GM19023 (cell line): ENCODE data around the gene AKT3.

Experiments
- ATAC-seq: cut with Tn5 transposase; IDR thresholded peaks from one replicate; pipeline ENCODE4 v1.9.1; 2021; ENCODE audit warnings: mild to moderate bottlenecking, moderate library complexity; ENCODE audit not compliant: unreplicated experiment

Gene AKT3

GRCh38 chr1:243733670-243734307 is 116.3 kb downstream of the AKT3 start:
- ATAC-seq = no peak

GRCh38 chr1:243732637-243733036 is 117.4 kb downstream of the AKT3 start:
- ATAC-seq = no peak

- ATAC-seq = no peak
Measured at GRCh38 chr1:243731974-243732625, 117.9 kb downstream of the AKT3 start.

GRCh38 chr1:243731301-243731891 is 118.6 kb downstream of the AKT3 start:
- no peak for ATAC-seq

- no peak for ATAC-seq
Measured at GRCh38 chr1:243730487-243731150, 119.4 kb downstream of the AKT3 start.

- ATAC-seq = no peak
Measured at GRCh38 chr1:243729956-243730355, 120.1 kb downstream of the AKT3 start.

GRCh38 chr1:243727503-243728203 is 122.4 kb downstream of the AKT3 start:
- peak; percentile 83 for ATAC-seq

GRCh38 chr1:243726806-243727502 is 123.1 kb downstream of the AKT3 start:
- ATAC-seq = peak; percentile 17

- ATAC-seq = no peak
Measured at GRCh38 chr1:243725846-243726245, 124.2 kb downstream of the AKT3 start.

GRCh38 chr1:243725075-243725474 is 125.0 kb downstream of the AKT3 start:
- no peak for ATAC-seq

GRCh38 chr1:243723458-243724043 is 126.5 kb downstream of the AKT3 start:
- no peak for ATAC-seq

GRCh38 chr1:243723050-243723449 is 127.0 kb downstream of the AKT3 start:
- no peak for ATAC-seq

- no peak for ATAC-seq
Measured at GRCh38 chr1:243719476-243719875, 130.6 kb downstream of the AKT3 start.

GRCh38 chr1:243718893-243719292 is 131.2 kb downstream of the AKT3 start:
- ATAC-seq = no peak

GRCh38 chr1:243718022-243718421 is 132.0 kb downstream of the AKT3 start:
- no peak for ATAC-seq

- ATAC-seq = no peak
Measured at GRCh38 chr1:243716906-243717305, 133.1 kb downstream of the AKT3 start.

- ATAC-seq = no peak
Measured at GRCh38 chr1:243715285-243715684, 134.8 kb downstream of the AKT3 start.

GRCh38 chr1:243713470-243714186 is 136.4 kb downstream of the AKT3 start:
- ATAC-seq = no peak

GRCh38 chr1:243712941-243713340 is 137.1 kb downstream of the AKT3 start:
- ATAC-seq = no peak

- ATAC-seq = no peak
Measured at GRCh38 chr1:243712242-243712641, 137.8 kb downstream of the AKT3 start.
